HCEC 1CT (cell line): Measurements from ENCODE around the gene SAMM50.

Experiments used
- DNase-seq: peaks from one replicate; pipeline ENCODE4 v3.0.0-alpha.2; 2017

Gene SAMM50

DNA sequence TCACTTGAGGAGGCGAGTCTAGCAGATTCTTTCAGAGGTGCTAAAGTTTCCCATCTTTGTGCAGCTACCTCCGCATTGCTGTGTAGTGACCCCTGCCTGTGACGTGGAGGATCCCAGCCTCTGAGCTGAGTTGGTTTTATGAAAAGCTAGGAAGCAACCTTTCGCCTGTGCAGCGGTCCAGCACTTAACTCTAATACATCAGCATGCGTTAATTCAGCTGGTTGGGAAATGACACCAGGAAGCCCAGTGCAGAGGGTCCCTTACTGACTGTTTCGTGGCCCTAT, 8.9 kb upstream of the SAMM50 start:
- DNase-seq: no peak

- DNase-seq: no peak
These were observed 6.3 kb upstream of the SAMM50 start for GRCh38 chr22:43948836-43949406.

GRCh38 chr22:43951391-43951790, 3.9 kb upstream of the SAMM50 start:
- no peak for DNase-seq

- peak; percentile 1 for DNase-seq
These were observed 3.3 kb upstream of the SAMM50 start for GRCh38 chr22:43951966-43952365.

GRCh38 chr22:43953988-43954785, 1.1 kb upstream of the SAMM50 start:
- no peak for DNase-seq

DNA sequence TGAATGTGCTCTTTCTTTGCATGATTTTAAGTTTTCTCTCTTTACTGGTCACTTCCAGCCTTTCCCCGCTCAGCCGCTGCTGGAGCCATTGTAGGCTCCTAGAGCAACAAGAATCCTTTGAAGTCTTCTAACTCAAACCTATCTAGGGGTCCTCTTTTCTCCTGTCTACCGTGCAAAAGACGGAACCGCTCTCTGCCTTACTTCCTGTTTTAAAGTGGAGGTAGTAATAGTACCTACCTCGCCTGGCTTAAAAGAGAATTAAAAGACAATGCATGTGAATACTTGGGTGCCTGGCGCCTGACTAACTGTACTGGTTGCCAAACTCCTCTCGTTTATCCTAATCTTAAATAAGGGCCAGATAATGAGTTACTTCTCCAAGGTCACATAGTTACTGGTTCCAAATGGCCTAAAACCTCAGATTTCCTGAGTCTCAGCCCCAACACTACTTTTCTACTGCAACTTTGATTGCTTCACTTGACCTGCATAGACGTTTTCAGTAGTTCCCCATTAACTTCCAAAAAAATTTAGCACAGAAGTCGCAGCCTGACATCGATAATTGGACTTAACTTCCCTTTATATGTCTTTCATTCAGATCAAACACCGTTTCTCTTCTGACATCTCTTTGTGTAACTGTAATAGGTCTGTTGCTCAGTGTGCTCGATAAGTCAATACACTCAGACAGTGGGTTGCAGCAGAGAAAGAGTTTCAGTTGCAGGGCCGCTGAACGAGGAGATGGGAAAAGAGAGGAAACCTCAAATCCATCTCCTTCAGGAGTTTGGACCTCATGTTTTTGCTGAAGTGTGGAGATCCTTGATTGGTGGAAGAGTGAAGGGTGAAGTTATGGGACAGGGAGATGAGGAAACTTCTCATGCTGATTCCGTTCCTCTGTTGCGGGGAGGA, 891 bp downstream of the SAMM50 start:
- DNase-seq: no peak

DNA sequence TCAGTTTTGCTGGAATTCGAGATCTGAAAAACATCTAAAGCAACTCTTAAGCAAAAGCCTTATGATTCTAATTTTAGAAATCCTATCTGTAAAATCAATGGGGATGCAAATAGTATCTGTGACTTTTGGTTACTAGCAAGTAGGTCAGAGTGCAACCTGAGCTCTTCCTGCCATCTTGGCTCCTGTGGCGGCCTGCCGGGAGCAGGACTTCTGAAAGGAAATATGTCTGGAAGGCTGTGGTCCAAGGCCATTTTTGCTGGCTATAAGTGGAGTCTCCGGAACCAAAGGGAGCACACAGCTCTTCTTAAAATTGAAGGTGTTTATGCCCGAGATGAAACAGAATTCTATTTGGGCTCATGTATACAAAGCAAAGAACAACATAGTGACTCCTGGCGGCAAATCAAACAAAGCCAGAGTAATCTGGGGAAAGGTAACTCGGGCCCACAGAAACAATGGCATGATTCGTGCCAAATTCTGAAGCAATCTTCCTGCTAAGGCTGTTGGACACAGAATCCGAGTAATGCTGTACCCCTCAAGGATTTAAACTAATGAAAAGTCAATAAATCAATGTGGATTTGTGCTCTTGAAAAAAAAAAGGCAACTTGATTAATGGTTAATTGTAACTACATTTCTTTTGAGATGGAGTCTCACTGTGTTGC, 1.7 kb downstream of the SAMM50 start:
- no peak for DNase-seq

DNA sequence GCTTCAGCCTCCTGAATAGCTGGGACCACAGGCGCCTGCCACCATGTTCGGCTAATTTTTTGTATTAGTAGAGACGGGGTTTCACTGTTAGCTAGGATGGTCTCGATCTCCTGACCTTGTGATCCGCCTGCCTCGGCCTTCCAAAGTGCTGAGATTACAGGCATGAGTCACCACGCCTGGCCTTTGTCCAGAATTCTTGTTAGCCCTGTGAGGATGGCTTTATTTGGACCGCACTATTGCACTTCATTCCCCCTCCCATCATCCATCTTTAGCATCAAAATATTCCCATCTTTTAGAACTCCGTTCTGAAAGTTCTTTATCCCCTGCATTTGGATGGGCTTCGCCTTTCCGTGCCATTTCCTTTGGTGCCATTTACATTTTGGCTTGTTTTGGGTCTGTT, 2.6 kb downstream of the SAMM50 start:
- no peak for DNase-seq

- no peak for DNase-seq
These were observed 9.1 kb downstream of the SAMM50 start for GRCh38 chr22:43964314-43964857.

DNA sequence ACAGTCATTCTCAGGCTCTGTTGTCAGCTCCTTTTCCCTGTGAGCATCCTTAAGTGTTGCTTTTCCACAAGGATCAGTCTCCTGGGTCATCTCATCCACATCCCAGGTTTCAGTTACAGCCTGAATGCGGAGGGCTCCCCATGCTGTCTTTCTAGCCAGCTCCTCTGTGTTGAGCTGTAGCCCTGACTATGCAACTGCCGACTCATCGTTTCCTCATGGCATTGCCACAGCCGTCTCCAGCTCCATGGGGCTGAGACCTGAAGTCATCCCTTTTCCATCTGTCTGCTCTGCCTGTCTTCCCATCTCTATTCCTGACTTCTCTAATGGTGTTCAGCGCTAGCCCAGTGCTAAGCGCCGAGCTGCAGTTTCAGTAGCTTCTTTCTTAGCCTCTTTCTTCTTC, 11.8 kb downstream of the SAMM50 start:
- no peak for DNase-seq

GRCh38 chr22:43968614-43969013, 13.4 kb downstream of the SAMM50 start:
- no peak for DNase-seq

DNA sequence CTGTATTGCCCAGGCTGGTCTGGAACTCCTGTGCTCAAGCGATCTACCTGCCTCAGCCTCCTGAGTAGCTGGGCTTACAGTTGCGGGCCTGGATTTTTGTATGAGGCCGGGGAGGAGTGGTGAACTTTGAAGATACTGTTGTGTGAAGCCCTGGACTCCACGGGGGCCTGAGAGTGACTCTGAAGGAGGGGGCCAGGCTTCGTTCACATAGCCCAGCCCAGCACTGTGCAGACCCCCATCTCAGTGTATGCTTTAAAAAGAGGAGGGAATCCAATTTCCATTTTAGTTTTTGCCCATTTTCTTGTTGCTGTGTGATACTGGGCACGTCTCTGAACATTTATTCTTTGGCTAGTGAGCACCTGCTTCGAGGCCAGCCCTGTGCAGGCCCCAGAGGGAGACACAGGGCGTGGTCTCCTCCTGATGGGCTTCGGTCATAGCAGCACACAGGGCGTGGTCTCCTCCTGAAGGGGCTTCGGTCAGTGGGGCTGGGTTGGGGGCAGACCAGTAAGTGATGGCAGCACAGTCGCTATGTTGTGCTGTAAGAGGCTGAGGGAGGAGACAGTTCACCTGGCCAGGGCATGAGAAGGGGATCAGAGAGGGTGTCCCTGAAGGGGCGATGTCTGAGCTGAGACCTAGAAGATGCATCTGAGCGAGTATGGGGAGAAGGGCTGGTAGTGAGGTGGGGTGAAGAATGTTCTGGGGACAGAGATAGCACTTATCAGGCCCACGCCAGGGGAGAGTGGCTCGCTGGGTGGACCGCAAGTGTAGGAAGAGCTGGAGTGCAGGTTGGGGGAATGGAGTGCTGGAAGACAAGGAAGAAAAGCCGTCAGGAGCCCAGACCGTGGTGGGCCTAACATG, 14.0 kb downstream of the SAMM50 start:
- no peak for DNase-seq

DNA sequence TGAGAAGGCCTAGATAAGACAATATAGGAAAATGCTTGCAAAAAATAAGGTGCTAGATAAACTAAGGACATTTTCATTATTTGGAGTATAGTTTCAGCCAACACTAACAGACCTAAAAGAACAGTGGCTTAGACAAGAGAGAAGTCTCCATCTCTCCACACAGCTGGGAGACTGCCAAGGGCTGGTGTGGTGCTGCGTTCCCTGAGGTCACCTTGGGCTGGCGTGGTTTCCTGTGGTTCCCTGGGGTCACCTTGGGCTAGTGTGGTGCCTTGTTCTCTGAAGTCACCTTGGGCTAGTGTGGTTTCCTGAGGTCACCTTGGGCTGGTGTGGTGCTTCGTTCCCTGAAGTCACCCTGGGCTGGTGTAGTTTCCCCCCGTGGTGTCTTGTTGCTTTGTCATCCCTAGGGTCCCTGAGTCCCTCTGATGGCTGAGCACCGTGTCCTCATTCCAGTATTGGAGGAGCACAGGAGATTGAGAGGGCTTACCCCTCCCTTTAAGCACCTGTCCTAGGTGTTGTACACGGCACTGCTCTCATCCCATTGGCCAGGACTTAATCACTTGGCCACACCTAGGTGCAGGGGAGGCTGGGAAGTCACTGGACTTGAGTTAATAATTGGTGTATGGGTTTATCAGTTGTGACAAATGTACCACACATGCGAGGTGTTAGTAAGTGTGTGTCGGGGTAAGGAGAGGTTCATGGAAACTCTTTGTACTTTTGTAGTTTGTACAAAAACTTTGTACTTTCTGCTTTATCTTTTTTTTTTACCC, 14.9 kb downstream of the SAMM50 start:
- DNase-seq: no peak

- DNase-seq: no peak
These were observed 15.9 kb downstream of the SAMM50 start for GRCh38 chr22:43971112-43971511.

- DNase-seq: no peak
These were observed 17.8 kb downstream of the SAMM50 start for GRCh38 chr22:43972931-43973462.

GRCh38 chr22:43974028-43974545, 18.8 kb downstream of the SAMM50 start:
- DNase-seq: no peak

DNA sequence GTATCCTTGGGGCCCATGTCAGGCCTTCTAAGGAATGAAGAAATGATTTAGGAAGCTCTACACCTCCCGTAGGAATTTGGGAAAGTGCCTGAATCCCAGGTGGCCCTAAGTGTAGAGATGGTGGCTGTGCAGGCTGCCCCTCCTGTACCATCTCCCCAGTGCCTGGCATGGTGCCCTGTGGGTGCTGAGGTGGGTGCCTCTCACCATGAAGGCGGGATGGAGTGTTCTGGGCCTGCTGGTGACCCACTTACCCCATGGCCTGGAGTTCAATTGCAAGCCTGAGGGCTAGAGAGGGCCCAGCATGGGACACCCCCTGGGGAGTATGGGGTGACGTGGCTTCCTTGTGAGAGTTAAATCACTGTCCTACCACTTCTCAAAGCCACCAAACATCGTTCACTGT, 19.8 kb downstream of the SAMM50 start:
- DNase-seq: no peak

DNA sequence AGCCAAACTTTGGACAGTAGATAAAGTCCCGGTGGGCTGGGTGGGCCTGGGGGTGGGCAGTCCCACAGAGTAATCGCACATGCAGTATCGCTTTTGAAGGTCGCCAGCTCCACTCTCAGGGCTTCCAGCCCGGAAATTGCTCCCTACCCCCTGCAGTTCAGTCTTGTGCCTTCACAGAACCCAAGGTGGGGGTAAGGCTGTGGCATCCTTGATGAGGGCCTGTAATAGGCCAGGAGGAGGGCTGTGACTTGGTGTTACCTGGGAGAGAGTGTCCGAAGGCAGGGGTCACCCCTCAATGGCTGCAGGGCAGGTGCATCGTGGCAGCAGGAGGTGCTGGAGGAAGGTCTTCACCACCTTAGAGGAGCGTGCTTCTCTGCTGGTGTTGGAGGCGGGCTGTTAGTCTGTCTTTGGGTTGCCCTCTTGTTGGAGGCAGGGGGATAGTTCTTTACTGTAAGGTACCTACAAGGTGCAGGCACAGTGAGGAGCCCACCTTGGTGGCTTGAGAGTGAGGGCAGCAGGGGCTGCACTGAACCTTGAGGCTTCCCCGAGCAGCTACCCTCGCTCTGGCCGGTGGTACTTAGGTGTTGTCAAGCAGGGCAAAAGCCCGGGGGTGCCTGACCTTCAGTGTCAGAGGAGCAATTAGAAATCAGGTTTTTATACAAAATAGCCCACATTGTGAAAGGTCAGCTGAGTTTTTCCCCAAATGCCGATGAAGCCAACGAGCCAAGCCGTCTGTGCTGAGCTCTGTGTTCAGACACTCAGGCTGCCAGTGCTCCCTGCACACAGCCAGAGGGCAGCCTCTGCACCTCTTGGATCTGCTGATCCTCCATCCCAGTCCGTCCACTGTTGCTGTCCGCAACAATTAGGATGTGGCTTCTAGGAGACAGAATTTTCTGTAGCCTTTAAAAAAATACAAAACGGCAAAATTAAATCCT, 21.9 kb downstream of the SAMM50 start:
- no peak for DNase-seq

DNA sequence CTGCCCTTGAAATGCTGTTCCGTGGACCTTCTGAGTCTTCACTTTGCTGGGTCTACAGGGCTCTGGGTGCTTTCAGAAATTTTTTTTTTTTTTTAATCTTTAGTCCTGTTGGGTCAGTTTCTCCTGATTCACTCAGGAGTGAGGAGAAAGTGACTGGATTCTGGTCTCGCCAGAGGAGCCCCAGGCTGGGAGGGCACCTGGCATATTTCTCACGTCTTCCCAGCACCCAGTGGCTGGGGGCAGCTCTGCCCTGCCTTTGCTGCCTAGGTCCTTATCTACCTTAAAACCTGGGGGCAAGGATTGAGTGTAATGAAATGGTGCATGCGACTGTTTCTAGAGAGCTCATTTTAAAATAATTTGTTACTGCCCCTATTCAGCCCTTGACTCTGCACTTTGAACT, 23.3 kb downstream of the SAMM50 start:
- no peak for DNase-seq

DNA sequence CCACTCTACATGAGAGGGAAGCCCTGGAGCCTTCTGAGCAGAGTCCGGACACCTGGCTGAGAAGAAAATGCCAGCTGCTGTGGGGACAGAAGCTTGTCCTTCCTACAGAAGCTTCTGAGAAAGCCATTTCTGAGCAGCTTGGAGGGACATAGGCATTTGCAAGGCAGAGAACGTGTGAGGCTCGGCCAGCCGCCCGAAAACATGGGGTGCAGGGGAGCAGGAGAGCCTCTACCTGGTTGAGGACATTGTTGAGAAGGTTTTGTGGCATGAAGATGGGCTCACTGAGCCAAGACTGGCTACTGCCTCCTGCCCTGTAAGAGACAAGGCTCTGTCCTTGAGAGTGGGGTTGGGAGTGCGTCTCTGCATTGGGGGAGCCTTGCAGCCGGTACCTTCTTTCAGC, 25.3 kb downstream of the SAMM50 start:
- no peak for DNase-seq
